ENCODE measurements around the gene AJM1. TPM values are rescaled to one million over a fixed set of nuclear protein-coding genes. Genes with fewer than 3 reads are reported as not detected.
"Not testable (repeated sequence)": the region's sequence is repeated elsewhere in the genome, so short reads cannot be mapped to it uniquely, and the experiment has no call there.

The AJM1 gene
- total RNA-seq, 4 donors from 2014 or later = 0.83 to 4.7 (median 2.3) TPM

DNA sequence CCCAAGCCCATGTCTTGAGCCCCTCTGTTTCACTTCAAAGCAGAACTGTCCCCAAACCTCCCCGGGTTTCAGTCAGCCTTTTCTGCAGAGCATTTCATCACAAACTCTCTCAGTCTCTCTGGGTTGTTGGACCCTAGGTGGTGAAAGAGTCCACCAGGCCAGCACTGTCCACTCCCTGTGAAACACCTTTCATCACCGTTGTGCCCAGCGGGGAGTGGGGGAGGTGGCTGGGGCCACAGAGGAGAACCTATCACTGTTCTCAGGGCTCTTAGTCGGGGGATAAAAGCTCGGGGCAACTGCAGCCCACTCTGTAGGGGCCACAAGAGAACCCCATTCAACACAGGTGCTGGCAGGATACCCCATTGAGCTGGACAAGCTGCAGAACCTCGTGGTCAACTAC lies 40.0 kb upstream of the AJM1 start:
- intact Hi-C loops (cut with DNase I) = no loop called here
- 72 to 86% methylated on average over 3 to 6 of the region's 6 CpGs for WGBS, 2 donors
- no peaks in the 10 kb centered on the region for H3K27me3 ChIP-seq

DNA sequence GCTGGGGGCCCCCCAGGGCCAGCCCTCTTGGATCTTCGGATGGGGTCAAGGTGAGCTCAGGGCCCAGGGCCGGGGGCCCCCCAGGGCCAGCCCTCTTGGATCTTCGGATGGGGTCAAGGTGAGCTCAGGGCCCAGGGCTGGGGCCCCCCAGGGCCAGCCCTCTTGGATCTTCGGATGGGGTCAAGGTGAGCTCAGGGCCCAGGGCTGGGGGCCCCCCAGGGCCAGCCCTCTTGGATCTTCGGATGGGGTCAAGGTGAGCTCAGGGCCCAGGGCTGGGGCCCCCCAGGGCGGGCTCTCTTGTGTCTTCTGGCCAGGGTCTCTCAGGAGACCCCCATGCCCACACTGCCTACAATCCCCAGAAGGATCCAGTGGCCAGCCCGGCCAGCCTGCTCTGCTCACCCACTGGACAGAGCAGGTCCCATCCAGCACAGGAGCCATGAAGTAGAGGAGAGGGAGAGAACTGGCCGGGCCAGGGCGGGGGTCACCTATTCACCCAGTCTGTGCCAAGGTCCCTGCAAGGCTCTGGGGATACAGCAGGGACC lies 39.2 kb upstream of the AJM1 start:
- intact Hi-C loops (cut with DNase I) = not testable (repeated sequence)
- 92 to 100% methylated on average over 1 to 6 of the region's 9 CpGs for WGBS, 2 donors

More for the DNA sequence above, 40.0 kb upstream of the AJM1 start:
- no peak overlapping the region for H3K27ac ChIP-seq
- H3K36me3 ChIP-seq = no peaks in the 10 kb centered on the region
- no peak for DNase-seq
- no peak for TF ChIP-seq POLR2A (IDR thresholded peaks at IDR 0.05)
- TF ChIP-seq, protein P1, sequence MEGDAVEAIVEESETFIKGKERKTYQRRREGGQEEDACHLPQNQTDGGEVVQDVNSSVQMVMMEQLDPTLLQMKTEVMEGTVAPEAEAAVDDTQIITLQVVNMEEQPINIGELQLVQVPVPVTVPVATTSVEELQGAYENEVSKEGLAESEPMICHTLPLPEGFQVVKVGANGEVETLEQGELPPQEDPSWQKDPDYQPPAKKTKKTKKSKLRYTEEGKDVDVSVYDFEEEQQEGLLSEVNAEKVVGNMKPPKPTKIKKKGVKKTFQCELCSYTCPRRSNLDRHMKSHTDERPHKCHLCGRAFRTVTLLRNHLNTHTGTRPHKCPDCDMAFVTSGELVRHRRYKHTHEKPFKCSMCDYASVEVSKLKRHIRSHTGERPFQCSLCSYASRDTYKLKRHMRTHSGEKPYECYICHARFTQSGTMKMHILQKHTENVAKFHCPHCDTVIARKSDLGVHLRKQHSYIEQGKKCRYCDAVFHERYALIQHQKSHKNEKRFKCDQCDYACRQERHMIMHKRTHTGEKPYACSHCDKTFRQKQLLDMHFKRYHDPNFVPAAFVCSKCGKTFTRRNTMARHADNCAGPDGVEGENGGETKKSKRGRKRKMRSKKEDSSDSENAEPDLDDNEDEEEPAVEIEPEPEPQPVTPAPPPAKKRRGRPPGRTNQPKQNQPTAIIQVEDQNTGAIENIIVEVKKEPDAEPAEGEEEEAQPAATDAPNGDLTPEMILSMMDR (IDR thresholded peaks at IDR 0.05) = no peak
- H3K4me3 ChIP-seq (replicated peaks in 1 of 3) = no peak overlapping the region
- peaks cover 27 to 38% of the 10 kb centered on the region in 2 donors for H3K4me1 ChIP-seq
- H3K9me3 ChIP-seq = no peaks in the 10 kb centered on the region

DNA sequence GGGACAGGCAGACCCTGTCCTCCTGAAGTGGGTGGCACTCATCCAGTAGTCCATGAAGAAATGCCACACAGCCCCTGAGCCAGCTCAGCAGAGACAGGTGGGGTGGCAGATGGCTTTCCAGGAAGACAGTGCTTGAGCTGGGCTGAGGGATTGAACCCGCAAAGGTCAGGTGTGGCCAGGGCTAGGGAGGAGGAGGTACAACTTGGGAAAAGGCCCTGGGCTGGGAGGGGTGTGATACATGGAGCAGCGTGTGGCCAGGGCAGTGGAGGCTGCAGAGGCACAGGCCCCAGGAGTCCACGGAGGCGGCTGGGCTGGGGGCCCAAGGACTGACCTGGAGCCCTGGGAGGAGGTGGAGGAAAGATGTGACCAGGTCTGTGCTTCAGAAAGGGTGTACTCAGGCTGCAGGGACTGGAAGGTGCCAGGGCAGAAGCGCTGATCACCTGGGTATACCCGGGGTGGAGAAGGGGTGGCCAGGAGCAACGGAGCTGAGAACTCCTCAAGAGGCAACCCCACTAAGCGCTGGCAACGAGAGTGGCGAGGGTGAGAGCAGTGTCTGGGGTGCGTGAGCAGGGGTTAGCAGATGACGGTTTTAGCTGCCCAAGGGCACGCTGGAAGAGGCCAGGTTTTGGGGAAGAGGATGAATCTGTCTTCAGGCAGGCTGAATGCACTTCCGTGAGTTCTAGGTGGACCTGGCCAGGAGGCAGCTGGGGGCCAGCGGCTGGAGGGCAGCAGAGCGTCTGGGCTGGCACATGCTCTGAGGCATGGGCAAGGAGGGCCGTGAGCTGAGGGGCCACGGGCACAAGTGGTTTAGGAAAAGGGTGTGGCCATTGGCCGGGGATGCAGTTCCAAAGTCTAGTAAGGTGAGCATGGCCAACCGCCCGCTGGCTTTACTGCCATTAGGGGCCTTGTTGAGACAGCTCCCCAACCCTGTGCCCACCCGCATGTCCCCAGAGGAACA lies 38.4 kb upstream of the AJM1 start:
- H3K27me3 ChIP-seq = no peaks in the 10 kb centered on the region
- DNase-seq = no peak
- H3K9me3 ChIP-seq = no peaks in the 10 kb centered on the region
- H3K4me1 ChIP-seq = peaks cover 29 to 37% of the 10 kb centered on the region in 2 donors
- no peak overlapping the region for H3K4me3 ChIP-seq (replicated peaks in 1 of 3)
- WGBS, 2 donors = 88 to 94% methylated on average over 22 of the region's 22 CpGs
- intact Hi-C loops (cut with DNase I) = no loop called here
- H3K36me3 ChIP-seq = no peaks in the 10 kb centered on the region
- no peak overlapping the region for H3K27ac ChIP-seq
- no peak for TF ChIP-seq POLR2A (IDR thresholded peaks at IDR 0.05)
- TF ChIP-seq, protein P1 (IDR thresholded peaks at IDR 0.05) = no peak

More for the DNA sequence above, 39.2 kb upstream of the AJM1 start:
- H3K4me1 ChIP-seq = peaks cover 27 to 38% of the 10 kb centered on the region in 2 donors
- not testable (repeated sequence) for H3K4me3 ChIP-seq (replicated peaks in 1 of 3); H3K9me3 ChIP-seq; H3K27ac ChIP-seq; H3K27me3 ChIP-seq; H3K36me3 ChIP-seq; DNase-seq

DNA sequence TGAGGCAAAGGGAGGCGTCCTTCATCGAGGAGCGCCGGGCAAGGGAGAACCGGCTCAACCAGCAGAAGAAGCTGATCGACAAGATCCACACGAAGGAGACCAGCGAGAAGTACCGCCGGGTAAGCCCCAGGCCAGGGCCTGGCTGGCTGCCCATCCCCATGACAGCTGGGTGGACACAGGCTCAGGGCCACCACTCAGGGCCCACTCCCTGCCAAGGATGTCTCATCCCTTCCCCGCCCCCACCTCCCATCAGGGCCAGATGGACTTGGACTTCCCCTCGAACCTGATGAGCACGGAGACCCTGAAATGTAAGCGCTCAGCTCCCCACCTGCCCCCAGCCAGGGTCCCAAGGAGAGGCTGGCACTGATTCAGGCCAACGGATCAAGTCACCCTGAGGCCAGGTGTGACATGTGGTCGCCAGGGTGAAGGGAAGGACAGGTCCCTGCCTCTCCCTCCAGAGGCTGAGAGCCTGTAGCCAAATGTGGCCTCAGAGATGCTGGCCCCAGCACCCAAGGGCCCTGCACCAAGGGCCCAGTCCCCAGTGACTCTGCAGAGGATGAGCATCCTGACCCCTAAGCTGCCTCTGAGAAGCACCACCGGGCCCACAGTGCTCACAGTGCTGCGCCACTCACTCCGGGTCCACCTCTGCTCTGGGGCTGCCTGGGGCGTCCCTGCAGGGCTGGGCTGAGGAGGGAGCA lies 37.6 kb upstream of the AJM1 start:
- 74 to 93% methylated on average over 8 to 13 of the region's 20 CpGs for WGBS, 2 donors
- H3K4me3 ChIP-seq (replicated peaks in 1 of 3) = no peak overlapping the region
- TF ChIP-seq POLR2A (IDR thresholded peaks at IDR 0.05) = no peak
- TF ChIP-seq, protein P1 (IDR thresholded peaks at IDR 0.05) = no peak
- no peak overlapping the region for H3K27ac ChIP-seq
- H3K9me3 ChIP-seq = no peaks in the 10 kb centered on the region
- no peaks in the 10 kb centered on the region for H3K27me3 ChIP-seq
- no peaks in the 10 kb centered on the region for H3K36me3 ChIP-seq
- peaks cover 32 to 37% of the 10 kb centered on the region in 2 donors for H3K4me1 ChIP-seq
- intact Hi-C loops (cut with DNase I) = loop anchor here (5.0 kb wide), 1 partner anchor 143 kb away; the partner anchor contains the start of gene C8G
- DNase-seq = peak in 1 of 2 donors; percentile 39

DNA sequence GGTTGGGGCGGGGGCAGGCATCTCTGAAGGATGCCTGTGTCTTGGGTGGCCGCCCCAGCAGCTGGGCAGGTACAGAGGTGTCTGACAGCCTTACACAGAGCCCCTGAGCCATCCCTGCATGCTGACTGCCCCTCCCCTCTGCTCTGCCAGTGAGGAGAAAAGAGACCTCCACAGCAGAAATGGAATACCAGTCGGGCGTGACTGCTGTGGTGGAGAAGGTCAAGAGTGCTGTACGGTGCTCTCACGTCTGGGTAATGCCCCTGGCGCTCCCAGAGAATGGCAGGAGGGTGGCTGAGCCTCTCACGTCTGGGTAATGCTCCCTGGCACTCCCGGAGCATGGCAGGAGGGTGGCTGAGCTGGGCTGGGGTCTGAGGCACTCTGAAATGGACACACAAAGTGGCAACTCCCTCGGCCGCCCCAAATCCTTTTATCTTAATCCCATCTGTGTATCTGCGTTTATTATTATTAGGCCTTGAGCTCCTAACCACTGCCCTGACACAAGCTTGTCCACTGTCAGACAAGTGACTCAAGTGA lies 37.0 kb upstream of the AJM1 start:
- DNase-seq = peak in 1 of 2 donors; percentile 43

More for the DNA sequence above, 37.0 kb upstream of the AJM1 start:
- Histone ChIP-seq H3K27me3 (no peaks in the 10 kb centered on the region), H3K9me3 (no peaks in the 10 kb centered on the region), H3K27ac (no peak overlapping the region), H3K4me3 (replicated peaks in 1 of 3) (no peak overlapping the region), H3K36me3 (no peaks in the 10 kb centered on the region), H3K4me1 (peaks cover 33 to 40% of the 10 kb centered on the region in 2 donors)
- intact Hi-C loops (cut with DNase I) = loop anchor here (5.0 kb wide), 1 partner anchor 142 kb away; the partner anchor contains the start of gene C8G
- WGBS, 2 donors = 70 to 75% methylated on average over 9 to 12 of the region's 12 CpGs
- no peak for TF ChIP-seq POLR2A (IDR thresholded peaks at IDR 0.05)
- TF ChIP-seq, protein P1 (IDR thresholded peaks at IDR 0.05) = no peak

Data from thyroid gland (tissue), 4 donors.